Posterior vena cava (tissue), 2 donors: Measurements from ENCODE around the gene CD40. TPM values are rescaled to one million over a fixed set of nuclear protein-coding genes. Genes with fewer than 3 reads are reported as not detected.

Experiments
- DNase-seq: peaks from one replicate; pipeline ENCODE4 v3.0.0-alpha.2; 2020; ENCODE audit warnings: low spot score
- intact Hi-C, 2 donors: fragments of 100-400 bp; cut with DNase I; formaldehyde crosslinking; loops; one replicate each; pipeline versions ENCODE4 v1.14.1 to v1.14.2; 2022 to 2023
- long read RNA-seq, 2 donors: library from polyadenylated mRNA; unstranded; transcript quantifications; one replicate each; pipeline ENCODE4 v2.0.0, GENCODE V29; 2020 to 2021
- total RNA-seq, 2 donors: library from RNA; stranded (reverse); fragmentation: NEBNext Ultra II Directional; extraction: Animal tissue kit (Norgen Biotek cat#: 25700); gene quantifications; one replicate each; pipeline ENCODE4 v1.2.1, GENCODE V29; 2021
- donor health status: DM: yes; HTN: yes; CAD: no.
- donor health status: DM: yes; HTN: yes; CAD: no.

The CD40 gene
- 10 to 100 TPM in 1 of 2 donors, 1 to 10 TPM in 1; 9.6 to 11.3 TPM for total RNA-seq
- long read RNA-seq, donor 1, transcript CD40-202 (9 exons, 1,729 nt): major isoform, 5 of 6 reads
- long read RNA-seq, donor 1, partial matches to known transcripts: 0 of 6 reads
- long read RNA-seq, donor 1, other reads (novel, unspliced or antisense): 1 of 6 reads
- long read RNA-seq, donor 2, transcript CD40-202 (9 exons, 1,729 nt): major isoform, 26 of 37 reads
- long read RNA-seq, donor 2, partial matches to known transcripts: 0 of 37 reads
- long read RNA-seq, donor 2, other reads (novel, unspliced or antisense): 9 of 37 reads

GRCh38 chr20:46117704-46118467 lies at the start of gene CD40:
CD40 (plus strand) TSS chr20:46118314; CDS start chr20:46118344, 30 bp downstream.
- intact Hi-C loops: no loop called here
- peak; percentile 95 for DNase-seq

DNA sequence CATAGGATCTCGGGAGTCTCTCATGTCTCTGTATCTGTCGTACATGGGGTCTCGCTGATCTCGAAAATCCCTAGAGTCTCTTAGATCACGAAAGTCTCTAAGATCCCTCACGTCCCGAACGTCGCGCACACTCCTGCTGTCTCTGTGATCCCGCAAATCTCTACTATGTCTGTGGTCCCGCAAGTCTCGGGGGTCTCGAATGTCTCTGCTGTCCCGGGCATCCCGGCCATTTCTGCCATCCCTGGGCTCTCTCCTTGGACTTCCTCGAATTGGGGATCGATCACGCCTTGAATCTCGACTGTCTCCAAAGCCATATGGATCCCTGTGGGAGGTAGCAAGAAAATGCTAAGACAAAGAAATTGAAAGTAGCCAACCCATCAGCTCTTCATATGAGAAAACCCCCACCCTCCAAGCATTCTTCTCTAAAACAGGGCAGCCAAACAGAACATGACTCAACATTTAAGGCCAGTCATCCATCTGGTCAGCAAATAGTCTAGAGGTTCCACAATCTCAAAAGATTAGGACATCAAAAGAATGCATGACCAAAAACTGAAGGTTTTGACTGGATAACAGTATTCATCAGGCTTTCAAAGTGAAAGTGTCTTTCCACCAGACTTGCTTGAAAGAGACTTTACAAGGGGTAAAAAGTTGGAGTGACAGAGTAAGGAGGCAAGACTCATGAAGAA lies 47.8 kb upstream of the CD40 start:
- intact Hi-C loops: no loop called here
- DNase-seq: no peak

- intact Hi-C loops: no loop called here
- no peak for DNase-seq
These were observed 46.5 kb upstream of the CD40 start for GRCh38 chr20:46071573-46071972.

GRCh38 chr20:46073024-46073423 lies 45.1 kb upstream of the CD40 start:
- DNase-seq: no peak
- intact Hi-C loops: no loop called here

DNA sequence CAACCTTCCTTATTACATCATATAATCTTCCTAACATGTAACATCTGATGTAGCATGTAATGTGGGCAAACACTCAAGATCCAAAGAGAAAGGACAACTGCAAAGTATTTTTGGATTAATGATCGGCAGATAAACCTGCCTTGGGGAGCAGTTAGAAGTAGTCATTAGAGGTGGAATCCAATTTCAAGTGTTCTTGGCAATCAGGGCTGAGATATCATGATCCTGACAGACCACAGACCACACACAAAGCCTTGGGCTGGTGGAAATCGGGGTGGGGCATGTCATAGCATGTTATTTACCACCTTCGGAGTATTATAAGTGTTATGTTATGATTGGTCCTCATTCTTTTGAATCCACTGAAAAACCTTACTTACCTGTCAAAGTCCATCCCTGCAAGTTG lies 44.7 kb upstream of the CD40 start:
- intact Hi-C loops: no loop called here
- DNase-seq: no peak

DNA sequence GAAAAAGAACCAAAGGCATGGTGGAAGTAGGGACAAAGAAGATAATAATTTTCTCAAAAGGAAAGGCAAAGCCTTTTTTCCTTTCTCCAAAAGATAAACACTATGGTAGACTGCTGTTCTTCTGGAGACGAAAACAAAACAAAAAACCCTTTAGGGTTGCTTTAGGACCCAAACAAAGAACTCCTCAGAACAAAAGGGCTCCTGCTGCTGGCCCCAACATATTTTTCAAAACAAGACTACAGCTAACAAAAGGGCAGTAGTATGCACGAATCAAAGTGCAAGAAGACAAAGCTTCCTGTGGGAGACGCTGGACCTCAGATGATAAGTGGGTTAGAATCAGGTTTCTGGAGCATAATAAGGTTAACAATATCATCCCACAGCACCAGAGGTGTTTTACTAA lies 44.1 kb upstream of the CD40 start:
- DNase-seq: no peak
- intact Hi-C loops: no loop called here

DNA sequence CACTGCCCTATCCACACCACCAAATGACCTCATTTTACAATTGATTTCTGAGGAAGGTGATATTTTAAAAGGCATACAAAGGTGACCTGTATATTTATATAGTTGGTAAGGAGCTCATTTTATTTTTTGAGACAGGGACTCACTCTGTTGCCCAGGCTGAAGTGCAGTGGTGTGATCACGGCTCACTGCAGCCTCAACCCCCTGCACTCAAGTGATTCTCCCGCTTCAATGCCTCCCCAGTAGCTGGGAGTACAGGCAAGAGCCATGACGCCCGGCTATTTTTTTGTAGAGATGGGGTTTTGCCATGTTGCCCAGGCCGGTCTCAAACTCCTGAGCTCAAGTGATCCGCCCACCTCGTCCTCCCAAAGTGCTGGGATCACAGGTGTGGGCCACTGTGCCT lies 41.3 kb upstream of the CD40 start:
- no peak for DNase-seq
- intact Hi-C loops: loop anchor here in 1 of 2 donors (5.0 kb wide), 1 partner anchor 310 kb away; no protein-coding TSS in a partner anchor

DNA sequence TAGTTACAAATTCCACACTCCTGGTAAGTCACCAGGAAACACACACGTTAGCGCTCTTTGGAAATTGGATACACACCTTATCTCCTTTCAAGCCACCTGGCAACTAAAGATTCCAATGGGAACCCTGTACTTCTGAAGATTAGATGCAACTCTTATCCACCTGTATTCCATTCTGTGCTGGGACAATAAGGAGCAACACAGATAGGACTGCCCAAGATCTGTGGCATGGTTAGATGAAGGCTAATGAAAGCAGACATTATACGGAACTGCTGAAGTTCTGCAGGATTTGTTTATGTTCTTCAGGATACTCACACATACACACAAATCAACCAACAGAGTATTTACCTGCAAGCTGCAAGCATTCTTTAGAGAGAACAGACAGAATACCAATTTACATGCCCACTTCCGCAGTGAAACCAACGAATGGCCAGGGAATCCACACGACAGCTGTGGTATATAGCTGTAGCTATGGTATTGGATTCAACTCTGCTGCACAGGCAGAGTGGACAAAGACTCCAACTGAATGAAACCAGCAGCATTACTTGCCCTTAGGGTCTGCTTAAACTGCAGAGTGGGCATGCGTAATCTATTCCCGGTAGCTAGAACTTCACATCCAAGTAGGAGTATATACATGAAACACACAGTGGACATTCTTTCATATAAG lies 40.3 kb upstream of the CD40 start:
- no peak for DNase-seq
- intact Hi-C loops: loop anchor here in 1 of 2 donors (5.0 kb wide), 1 partner anchor 310 kb away; no protein-coding TSS in a partner anchor

DNA sequence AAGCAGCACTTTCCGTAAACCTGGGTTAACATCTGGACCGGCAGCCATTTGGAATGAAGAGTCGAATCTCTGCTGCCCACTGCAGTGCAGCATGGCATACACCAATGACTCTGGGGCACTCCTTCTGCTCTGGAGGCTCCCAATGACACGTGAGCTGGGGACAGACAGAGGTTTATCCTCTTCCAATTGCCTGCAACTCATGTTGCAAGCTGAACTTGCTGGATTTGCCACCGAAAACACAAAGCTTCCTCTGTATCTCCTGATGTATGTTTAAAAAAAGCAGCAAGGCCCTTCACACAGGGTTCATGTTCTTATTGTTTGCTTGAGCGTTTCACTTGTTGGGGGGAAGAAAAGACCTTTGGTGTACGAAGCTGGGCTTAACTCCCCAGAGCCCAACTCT lies 39.2 kb upstream of the CD40 start:
- DNase-seq: no peak
- intact Hi-C loops: loop anchor here in 1 of 2 donors (5.0 kb wide), 1 partner anchor 312 kb away; no protein-coding TSS in a partner anchor

GRCh38 chr20:46081074-46081473 lies 37.0 kb upstream of the CD40 start:
- intact Hi-C loops: no loop called here
- DNase-seq: no peak

GRCh38 chr20:46083101-46083500 lies 35.0 kb upstream of the CD40 start:
- no peak for DNase-seq
- intact Hi-C loops: no loop called here

DNA sequence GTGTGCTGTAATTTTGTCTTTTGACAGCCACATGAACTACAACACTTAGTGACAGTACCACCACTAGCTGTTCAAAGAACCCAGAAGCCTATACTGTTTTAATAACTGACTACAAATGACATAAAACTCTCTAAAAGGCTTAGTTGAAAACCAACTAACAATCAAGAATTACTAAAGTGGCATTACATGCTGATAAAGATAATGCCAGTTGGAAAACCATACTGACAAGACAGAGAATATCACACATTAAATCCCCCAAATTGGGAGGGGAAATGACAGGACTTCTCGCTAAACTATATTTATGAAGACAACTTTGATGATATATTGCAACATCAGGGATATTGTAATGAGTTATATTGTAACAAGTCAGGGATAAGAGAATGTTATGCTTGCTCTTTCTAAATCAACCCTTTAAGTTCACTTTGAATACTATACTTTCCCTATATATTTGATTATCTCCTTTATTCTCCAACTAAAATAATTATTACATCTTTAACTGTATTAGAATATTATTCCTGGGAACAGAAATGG lies 34.5 kb upstream of the CD40 start:
- intact Hi-C loops: no loop called here
- DNase-seq: no peak

DNA sequence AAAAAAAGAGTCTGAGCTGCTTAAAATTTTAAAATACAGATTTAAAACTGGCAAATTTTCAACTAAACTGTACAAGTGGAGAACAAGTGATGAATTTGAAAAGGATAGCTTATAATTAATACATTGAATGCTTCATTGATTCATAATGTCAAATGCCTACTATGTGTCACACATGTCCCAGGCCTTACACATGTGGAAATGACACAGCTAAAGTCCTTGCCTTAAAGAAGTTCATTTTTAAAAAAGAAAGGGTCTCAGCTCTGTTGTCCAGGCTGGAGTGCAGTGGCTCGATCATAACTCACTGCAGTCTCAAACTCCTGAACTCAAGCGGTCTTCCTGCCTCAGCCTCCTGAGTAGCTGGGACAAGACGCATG lies 33.3 kb upstream of the CD40 start:
- intact Hi-C loops: no loop called here
- no peak for DNase-seq

- intact Hi-C loops: no loop called here
- DNase-seq: no peak
These were observed 32.8 kb upstream of the CD40 start for GRCh38 chr20:46085179-46085851.

DNA sequence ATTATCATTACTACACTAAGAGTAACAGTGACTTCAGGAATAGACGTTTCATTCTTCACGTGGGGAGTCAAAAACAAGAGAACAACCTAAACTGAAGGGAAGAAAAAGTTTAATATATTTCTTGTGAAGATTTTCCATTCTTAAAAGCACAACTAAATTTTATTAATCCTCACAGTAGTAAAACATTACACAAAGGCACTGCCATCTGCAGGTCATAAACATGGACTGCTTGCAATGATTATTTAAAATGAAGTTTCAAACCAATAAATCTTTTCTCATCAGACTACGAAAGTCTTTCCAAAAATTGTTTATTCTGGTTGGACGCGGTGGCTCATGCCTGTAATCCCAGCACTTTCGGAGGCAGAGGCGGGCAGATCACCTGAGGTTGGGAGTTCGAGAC lies 31.0 kb upstream of the CD40 start:
- intact Hi-C loops: no loop called here
- no peak for DNase-seq

DNA sequence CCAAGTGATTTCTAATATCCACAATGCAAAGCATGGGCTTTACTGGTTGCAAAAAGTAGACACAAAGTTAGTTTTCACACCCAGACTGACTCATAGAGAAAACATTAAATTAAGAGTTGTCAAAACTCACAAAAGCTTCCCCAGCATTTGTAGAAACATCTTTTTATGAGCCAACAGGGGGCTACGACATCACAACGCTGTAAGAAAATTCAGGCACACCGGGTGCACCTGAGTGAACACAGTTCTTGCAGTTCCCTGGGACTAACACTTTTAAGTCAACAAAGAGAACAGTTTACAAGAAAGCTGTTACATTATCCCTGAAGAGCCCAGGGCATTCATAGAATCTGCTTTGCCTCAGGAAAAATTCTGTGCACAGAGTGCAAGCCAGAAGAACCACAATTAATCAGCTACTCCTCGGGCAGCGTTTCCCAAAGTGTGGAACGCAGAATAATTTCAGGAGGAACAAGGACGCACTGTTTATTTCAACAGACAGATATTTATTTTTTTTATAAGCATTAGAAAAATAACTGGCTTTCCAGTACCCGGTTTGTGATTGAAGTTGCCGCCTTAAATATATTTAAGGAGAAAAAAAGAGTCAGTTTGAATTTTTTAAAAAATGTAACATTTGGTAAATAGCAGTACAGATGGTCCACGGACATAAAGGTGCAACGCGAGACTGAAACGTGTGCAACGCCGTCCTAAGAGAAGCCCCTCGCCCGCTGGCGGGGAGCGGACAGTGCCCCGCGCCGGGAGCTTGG lies 29.5 kb upstream of the CD40 start:
- intact Hi-C loops: no loop called here
- DNase-seq: no peak

GRCh38 chr20:46089167-46089416 lies 29.0 kb upstream of the CD40 start:
- intact Hi-C loops: no loop called here
- no peak for DNase-seq
